WTC11 (cell line): Measurements from ENCODE around the gene AGPAT3. TPM values are rescaled to one million over a fixed set of nuclear protein-coding genes. Genes with fewer than 3 reads are reported as not detected.

Experiments
- ATAC-seq: fragments of 200-7000 bp; cut with Tn5 transposase; 2 replicates; pipeline ENCODE4 v1.10.0; 2021; ENCODE audit warnings: mild to moderate bottlenecking, moderate library complexity
- CTCF ChIA-PET: fragments of 300-600 bp; sonication (Branson Sonifier 250); formaldehyde crosslinking; loops from one replicate; lab custom pipeline; 2021; ENCODE audit warnings: antibody characterized with exemption; lab: Charles Lee
- POLR2A ChIA-PET: fragments of 350-600 bp; sonication (Branson Sonifier 250); formaldehyde crosslinking; loops from one replicate; lab custom pipeline; 2021; ENCODE audit warnings: antibody characterized with exemption; lab: Charles Lee
- DNase-seq: peaks from one replicate; pipeline ENCODE4 v3.0.0; 2021; ENCODE audit warnings: low spot score
- H3K27ac Mint-ChIP-seq: 2 replicates; pipeline ENCODE4 v1.8.0; 2021; ENCODE audit warnings: mixed read lengths
- H3K27me3 Mint-ChIP-seq: 2 replicates; pipeline ENCODE4 v1.8.0; 2021; ENCODE audit warnings: low read depth, mild to moderate bottlenecking, moderate library complexity, mixed read lengths
- H3K36me3 Mint-ChIP-seq: 2 replicates; pipeline ENCODE4 v1.8.0; 2021; ENCODE audit warnings: mixed read lengths
- H3K4me1 Mint-ChIP-seq: 2 replicates; pipeline ENCODE4 v1.8.0; 2022; ENCODE audit warnings: mixed read lengths
- H3K4me3 Mint-ChIP-seq: 2 replicates; pipeline ENCODE4 v1.8.0; 2021; ENCODE audit warnings: mild to moderate bottlenecking, moderate library complexity, mixed read lengths
- H3K9me3 Mint-ChIP-seq: 2 replicates; pipeline ENCODE4 v1.8.0; 2021; ENCODE audit warnings: mixed read lengths
- AR ChIP-seq: fragments of 250-450 bp; sonication (Bioruptor Pico); IDR thresholded peaks from 2 replicates; pipeline ENCODE4 v1.9.0; 2021; ENCODE audit warnings: mild to moderate bottlenecking
- CREM ChIP-seq: sonication (generic); formaldehyde crosslinking; IDR thresholded peaks from 2 replicates; pipeline ENCODE4 v1.8.1; 2022; ENCODE audit warnings: mild to moderate bottlenecking, missing genetic modification reagents, moderate library complexity
- ELF4 ChIP-seq: sonication (generic); formaldehyde crosslinking; IDR thresholded peaks from 2 replicates; pipeline ENCODE4 v1.8.1; 2022; ENCODE audit warnings: low read depth, mild to moderate bottlenecking, moderate library complexity, missing genetic modification reagents
- IRF1 ChIP-seq: sonication (generic); formaldehyde crosslinking; IDR thresholded peaks from 2 replicates; pipeline ENCODE4 v1.8.0; 2023; ENCODE audit warnings: missing genetic modification reagents
- IRF2 ChIP-seq: sonication (generic); formaldehyde crosslinking; IDR thresholded peaks from 2 replicates; pipeline ENCODE4 v1.8.0; 2022; ENCODE audit warnings: low read depth, missing genetic modification reagents, borderline replicate concordance
- PRDM15 ChIP-seq: sonication (generic); formaldehyde crosslinking; IDR thresholded peaks from 2 replicates; pipeline ENCODE4 v1.8.0; 2022; ENCODE audit warnings: missing genetic modification reagents
- SMAD3 ChIP-seq: sonication (generic); formaldehyde crosslinking; IDR thresholded peaks from 2 replicates; pipeline ENCODE4 v1.8.0; 2022; ENCODE audit warnings: missing genetic modification reagents, mild to moderate bottlenecking, borderline replicate concordance
- SOX15 ChIP-seq: fragments of 250-450 bp; sonication (Bioruptor Pico); IDR thresholded peaks from 2 replicates; pipeline ENCODE4 v1.9.0; 2021; ENCODE audit warnings: mild to moderate bottlenecking
- ZBTB21 ChIP-seq: sonication (generic); formaldehyde crosslinking; IDR thresholded peaks from 2 replicates; pipeline ENCODE4 v1.8.1; 2023; ENCODE audit warnings: mild to moderate bottlenecking, missing genetic modification reagents, borderline replicate concordance
- ZNF138 ChIP-seq: sonication (generic); formaldehyde crosslinking; conservative IDR thresholded peaks from 2 replicates; pipeline ENCODE4 v1.8.1; 2022; ENCODE audit warnings: mild to moderate bottlenecking, moderate library complexity, missing genetic modification reagents
- total RNA-seq: library from RNA; stranded (reverse); gene quantifications from 3 replicates; pipeline ENCODE4 v1.2.3, GENCODE V29; 2021
- TF ChIP-seq, protein P1 (sequence below): sonication (generic); formaldehyde crosslinking; IDR thresholded peaks from 2 replicates; pipeline ENCODE4 v1.8.0; 2022; ENCODE audit warnings: mild to moderate bottlenecking, missing genetic modification reagents
- TF ChIP-seq, protein P2 (sequence below): sonication (generic); formaldehyde crosslinking; IDR thresholded peaks from 2 replicates; pipeline ENCODE4 v1.8.1; 2022; ENCODE audit warnings: low read depth, missing genetic modification reagents, borderline replicate concordance
- TF ChIP-seq, protein P3 (sequence below): fragments of 250-450 bp; sonication (Bioruptor Pico); IDR thresholded peaks from 2 replicates; pipeline ENCODE4 v1.9.0; 2021; ENCODE audit warnings: mild to moderate bottlenecking, borderline replicate concordance

The AGPAT3 gene
- total RNA-seq, 1 experiment from 2014 or later, result 5.6 TPM

GRCh38 chr21:43972850-43973633 lies 108.0 kb downstream of the AGPAT3 start (continued):
- TF ChIP-seq IRF2 (CRISPR knock-in tag) (no peak), SMAD3 (no peak), IRF1 (no peak), SOX15 (CRISPR knock-in tag) (no peak), ZNF138 (no peak), ELF4 (CRISPR knock-in tag) (no peak), CREM (CRISPR knock-in tag) (no peak)
- TF ChIP-seq, protein P1, sequence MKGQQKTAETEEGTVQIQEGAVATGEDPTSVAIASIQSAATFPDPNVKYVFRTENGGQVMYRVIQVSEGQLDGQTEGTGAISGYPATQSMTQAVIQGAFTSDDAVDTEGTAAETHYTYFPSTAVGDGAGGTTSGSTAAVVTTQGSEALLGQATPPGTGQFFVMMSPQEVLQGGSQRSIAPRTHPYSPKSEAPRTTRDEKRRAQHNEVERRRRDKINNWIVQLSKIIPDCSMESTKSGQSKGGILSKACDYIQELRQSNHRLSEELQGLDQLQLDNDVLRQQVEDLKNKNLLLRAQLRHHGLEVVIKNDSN, result no peak
- TF ChIP-seq, protein P2, sequence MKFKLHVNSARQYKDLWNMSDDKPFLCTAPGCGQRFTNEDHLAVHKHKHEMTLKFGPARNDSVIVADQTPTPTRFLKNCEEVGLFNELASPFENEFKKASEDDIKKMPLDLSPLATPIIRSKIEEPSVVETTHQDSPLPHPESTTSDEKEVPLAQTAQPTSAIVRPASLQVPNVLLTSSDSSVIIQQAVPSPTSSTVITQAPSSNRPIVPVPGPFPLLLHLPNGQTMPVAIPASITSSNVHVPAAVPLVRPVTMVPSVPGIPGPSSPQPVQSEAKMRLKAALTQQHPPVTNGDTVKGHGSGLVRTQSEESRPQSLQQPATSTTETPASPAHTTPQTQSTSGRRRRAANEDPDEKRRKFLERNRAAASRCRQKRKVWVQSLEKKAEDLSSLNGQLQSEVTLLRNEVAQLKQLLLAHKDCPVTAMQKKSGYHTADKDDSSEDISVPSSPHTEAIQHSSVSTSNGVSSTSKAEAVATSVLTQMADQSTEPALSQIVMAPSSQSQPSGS (CRISPR knock-in tag), result no peak

GRCh38 chr21:43973634-43973955 lies 108.6 kb downstream of the AGPAT3 start:
- Mint-ChIP-seq H3K27me3 (no peaks in the 10 kb centered on the region), H3K9me3 (no peaks in the 10 kb centered on the region), H3K4me3 (no peak overlapping the region), H3K27ac (no peak overlapping the region), H3K36me3 (no peaks in the 10 kb centered on the region), H3K4me1 (no peaks in the 10 kb centered on the region)
- DNase-seq, result no peak
- POLR2A ChIA-PET, result no interaction called here
- TF ChIP-seq IRF1 (no peak), ZBTB21 (CRISPR knock-in tag) (no peak), CREM (CRISPR knock-in tag) (no peak), PRDM15 (CRISPR knock-in tag) (no peak), AR (CRISPR knock-in tag) (no peak)
- TF ChIP-seq, protein P3, sequence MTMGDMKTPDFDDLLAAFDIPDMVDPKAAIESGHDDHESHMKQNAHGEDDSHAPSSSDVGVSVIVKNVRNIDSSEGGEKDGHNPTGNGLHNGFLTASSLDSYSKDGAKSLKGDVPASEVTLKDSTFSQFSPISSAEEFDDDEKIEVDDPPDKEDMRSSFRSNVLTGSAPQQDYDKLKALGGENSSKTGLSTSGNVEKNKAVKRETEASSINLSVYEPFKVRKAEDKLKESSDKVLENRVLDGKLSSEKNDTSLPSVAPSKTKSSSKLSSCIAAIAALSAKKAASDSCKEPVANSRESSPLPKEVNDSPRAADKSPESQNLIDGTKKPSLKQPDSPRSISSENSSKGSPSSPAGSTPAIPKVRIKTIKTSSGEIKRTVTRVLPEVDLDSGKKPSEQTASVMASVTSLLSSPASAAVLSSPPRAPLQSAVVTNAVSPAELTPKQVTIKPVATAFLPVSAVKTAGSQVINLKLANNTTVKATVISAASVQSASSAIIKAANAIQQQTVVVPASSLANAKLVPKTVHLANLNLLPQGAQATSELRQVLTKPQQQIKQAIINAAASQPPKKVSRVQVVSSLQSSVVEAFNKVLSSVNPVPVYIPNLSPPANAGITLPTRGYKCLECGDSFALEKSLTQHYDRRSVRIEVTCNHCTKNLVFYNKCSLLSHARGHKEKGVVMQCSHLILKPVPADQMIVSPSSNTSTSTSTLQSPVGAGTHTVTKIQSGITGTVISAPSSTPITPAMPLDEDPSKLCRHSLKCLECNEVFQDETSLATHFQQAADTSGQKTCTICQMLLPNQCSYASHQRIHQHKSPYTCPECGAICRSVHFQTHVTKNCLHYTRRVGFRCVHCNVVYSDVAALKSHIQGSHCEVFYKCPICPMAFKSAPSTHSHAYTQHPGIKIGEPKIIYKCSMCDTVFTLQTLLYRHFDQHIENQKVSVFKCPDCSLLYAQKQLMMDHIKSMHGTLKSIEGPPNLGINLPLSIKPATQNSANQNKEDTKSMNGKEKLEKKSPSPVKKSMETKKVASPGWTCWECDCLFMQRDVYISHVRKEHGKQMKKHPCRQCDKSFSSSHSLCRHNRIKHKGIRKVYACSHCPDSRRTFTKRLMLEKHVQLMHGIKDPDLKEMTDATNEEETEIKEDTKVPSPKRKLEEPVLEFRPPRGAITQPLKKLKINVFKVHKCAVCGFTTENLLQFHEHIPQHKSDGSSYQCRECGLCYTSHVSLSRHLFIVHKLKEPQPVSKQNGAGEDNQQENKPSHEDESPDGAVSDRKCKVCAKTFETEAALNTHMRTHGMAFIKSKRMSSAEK (CRISPR knock-in tag), result no peak
- CTCF ChIA-PET, result interaction anchor here (0.8 to 1.4 kb wide), 2 partner anchors 148 to 164 kb away, joined by 3 read pairs; no protein-coding TSS in a partner anchor
- no peak for ATAC-seq
